ENCODE results near the gene MPC2. TPM values are rescaled to one million over a fixed set of nuclear protein-coding genes. Genes with fewer than 3 reads are reported as not detected.

Gene MPC2
- total and polyA plus RNA-seq, 7 donors: 94.0 to 207 (median 153) TPM

DNA sequence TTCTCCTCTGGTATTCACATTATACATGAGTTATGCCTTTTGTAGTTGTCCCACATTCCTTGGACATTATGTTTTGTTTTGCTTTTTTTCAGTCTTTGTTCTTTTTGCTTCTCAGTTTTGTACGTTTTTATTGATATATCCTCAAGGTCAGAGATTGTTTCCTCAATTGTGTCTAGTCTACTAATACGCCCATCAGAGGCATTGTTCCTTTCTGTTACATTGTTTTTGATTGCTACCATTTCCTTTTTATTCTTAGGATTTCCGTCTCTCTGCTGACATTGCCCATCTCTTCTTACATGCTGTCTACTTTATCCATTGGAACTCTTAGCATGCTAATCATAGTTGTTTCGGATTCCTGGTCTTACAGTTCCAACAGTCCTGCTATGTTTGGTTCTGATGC, 27.8 kb upstream of the MPC2 start:
- DNase-seq (no peak), ATAC-seq (peak in 1 of 4 donors; percentile 39)
- peaks cover 0 to 20% of the 10 kb centered on the region in 2 donors for H3K36me3 ChIP-seq (ENCODE audit: insufficient read depth in 1 of 2, low read depth in 1 of 2)
- no peaks in the 10 kb centered on the region for H3K9me3 ChIP-seq
- no peak for TF ChIP-seq CTCF (IDR thresholded peaks at IDR 0.05)
- peaks cover 23% of the 10 kb centered on the region for H3K4me1 ChIP-seq
- no peaks in the 10 kb centered on the region for H3K27me3 ChIP-seq (ENCODE audit: insufficient read depth in 3 of 3, low read length in 2 of 3)
- WGBS, 3 donors: 35 to 56% (median 44%) methylated on average over 4 of the region's 4 CpGs
- intact Hi-C loops (cut with DNase I): no loop called here
- no peak overlapping the region for H3K4me3 ChIP-seq
- H3K27ac ChIP-seq: no peak overlapping the region

DNA sequence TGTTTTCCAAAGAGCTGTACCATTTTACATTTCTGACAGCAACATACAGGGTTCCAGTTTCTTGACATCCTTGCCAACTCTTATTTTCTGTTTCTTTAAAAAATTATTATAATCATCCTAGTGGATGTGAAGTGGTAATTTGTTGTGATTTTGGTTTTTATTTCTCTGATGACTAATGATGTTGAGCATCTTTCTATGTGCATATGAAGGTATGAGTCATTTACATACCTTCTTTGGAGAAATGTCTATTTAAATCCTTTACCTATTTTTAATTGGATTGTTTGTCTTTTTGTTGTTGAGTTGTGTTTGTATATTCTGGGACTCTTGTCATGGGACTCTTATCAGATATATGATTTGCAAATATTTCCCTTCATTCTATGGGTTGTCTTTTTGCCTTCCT, 20.8 kb upstream of the MPC2 start:
- Histone ChIP-seq H3K4me1 (peaks cover 35% of the 10 kb centered on the region), H3K36me3 (ENCODE audit: insufficient read depth in 1 of 2, low read depth in 1 of 2) (peaks cover 0 to 31% of the 10 kb centered on the region in 2 donors), H3K9me3 (no peaks in the 10 kb centered on the region), H3K27ac (no peak overlapping the region), H3K4me3 (no peak overlapping the region), H3K27me3 (ENCODE audit: insufficient read depth in 3 of 3, low read length in 2 of 3) (no peaks in the 10 kb centered on the region)
- ATAC-seq: no peak
- no peak for TF ChIP-seq CTCF (IDR thresholded peaks at IDR 0.05)
- intact Hi-C loops (cut with DNase I): no loop called here
- no peak for DNase-seq

DNA sequence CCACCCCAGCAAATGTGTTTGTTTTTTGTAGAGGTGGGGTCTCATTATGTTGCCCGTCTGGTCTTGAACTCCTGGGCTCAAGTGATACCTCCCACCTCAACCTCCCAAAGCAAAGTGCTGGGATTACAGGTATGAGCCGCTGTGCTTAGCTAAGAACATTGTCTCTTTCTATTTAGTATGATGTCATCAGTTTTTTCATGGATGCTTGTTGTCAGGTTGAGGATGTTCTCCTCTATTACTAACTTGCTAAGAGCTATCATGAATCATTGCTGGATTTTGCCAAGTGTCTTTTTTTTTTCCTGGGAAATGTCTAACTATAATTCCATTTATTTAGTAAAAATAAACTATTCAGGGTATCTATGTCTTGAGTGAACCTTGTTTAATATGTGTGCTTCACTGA, 19.0 kb upstream of the MPC2 start:
- Histone ChIP-seq H3K9me3 (no peaks in the 10 kb centered on the region), H3K27ac (no peak overlapping the region), H3K27me3 (ENCODE audit: insufficient read depth in 3 of 3, low read length in 2 of 3) (no peaks in the 10 kb centered on the region), H3K4me3 (no peak overlapping the region), H3K4me1 (peaks cover 35% of the 10 kb centered on the region), H3K36me3 (ENCODE audit: insufficient read depth in 1 of 2, low read depth in 1 of 2) (peaks cover 0 to 42% of the 10 kb centered on the region in 2 donors)
- ATAC-seq (peak in 1 of 4 donors; percentile 62), DNase-seq (no peak)
- no peak for TF ChIP-seq CTCF (IDR thresholded peaks at IDR 0.05)
- 96 to 100% (median 96%) methylated on average over 2 of the region's 2 CpGs for WGBS, 3 donors
- intact Hi-C loops (cut with DNase I): no loop called here

DNA sequence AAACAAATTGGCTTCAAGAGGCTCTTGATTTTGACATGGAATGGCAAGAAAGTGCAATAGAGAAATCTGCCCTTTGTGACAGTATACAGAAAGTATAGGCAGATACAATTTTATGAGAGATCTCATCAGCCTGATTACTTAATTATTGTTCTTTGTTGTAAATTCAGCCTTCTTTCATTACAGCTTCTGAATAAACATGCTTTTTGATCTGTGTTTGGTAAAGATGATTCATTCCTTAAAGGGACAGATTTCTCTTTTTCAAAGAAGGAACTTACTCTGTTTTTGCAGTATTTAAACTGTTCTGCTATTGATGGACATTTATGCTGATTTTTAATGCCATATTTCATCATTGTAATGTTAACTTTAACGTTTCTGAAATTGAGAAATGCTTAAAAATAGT, 13.7 kb upstream of the MPC2 start:
- no peak for TF ChIP-seq CTCF (IDR thresholded peaks at IDR 0.05)
- DNase-seq (no peak), ATAC-seq (no peak)
- Histone ChIP-seq H3K27me3 (ENCODE audit: insufficient read depth in 3 of 3, low read length in 2 of 3) (no peaks in the 10 kb centered on the region), H3K4me3 (no peak overlapping the region), H3K4me1 (peaks cover 22% of the 10 kb centered on the region), H3K27ac (no peak overlapping the region), H3K36me3 (ENCODE audit: insufficient read depth in 1 of 2, low read depth in 1 of 2) (peaks cover 0 to 39% of the 10 kb centered on the region in 2 donors), H3K9me3 (no peaks in the 10 kb centered on the region)
- WGBS, 3 donors: 41 to 53% (median 46%) methylated on average over 1 of the region's 1 CpG
- intact Hi-C loops (cut with DNase I): no loop called here

GRCh38 chr1:167949785-167950184, 12.9 kb upstream of the MPC2 start:
- no peaks in the 10 kb centered on the region for H3K9me3 ChIP-seq
- peaks cover 22% of the 10 kb centered on the region for H3K4me1 ChIP-seq
- TF ChIP-seq CTCF (IDR thresholded peaks at IDR 0.05): no peak
- H3K27ac ChIP-seq: no peak overlapping the region
- ATAC-seq (no peak), DNase-seq (no peak)
- H3K27me3 ChIP-seq (ENCODE audit: insufficient read depth in 3 of 3, low read length in 2 of 3): no peaks in the 10 kb centered on the region
- intact Hi-C loops (cut with DNase I): no loop called here
- 80 to 87% (median 81%) methylated on average over 3 of the region's 3 CpGs for WGBS, 3 donors
- no peak overlapping the region for H3K4me3 ChIP-seq
- H3K36me3 ChIP-seq (ENCODE audit: insufficient read depth in 1 of 2, low read depth in 1 of 2): peaks cover 0 to 31% of the 10 kb centered on the region in 2 donors

All from psoas muscle (tissue), 8 donors.